CD4-positive, alpha-beta T cell (primary cell): ENCODE data around the gene STK32B. TPM values are rescaled to one million over a fixed set of nuclear protein-coding genes. Genes with fewer than 3 reads are reported as not detected.

ENCODE experiments used
- ATAC-seq: fragments of 200-7000 bp; cut with Tn5 transposase; one replicate; pipeline ENCODE4 v1.10.0; 2022; ENCODE audit warnings: mild to moderate bottlenecking; ENCODE audit not compliant: poor library complexity
- CTCF ChIA-PET: fragments of 350-600 bp; sonication (Branson Sonifier 250); formaldehyde crosslinking; loops from one replicate; lab custom pipeline; 2021; ENCODE audit warnings: antibody characterized with exemption, inconsistent platforms; lab: Charles Lee
- POLR2A ChIA-PET: fragments of 350-600 bp; sonication (Branson Sonifier 250); formaldehyde crosslinking; loops from one replicate; lab custom pipeline; 2021; ENCODE audit warnings: antibody characterized with exemption, inconsistent platforms; lab: Charles Lee
- DNase-seq, 14 experiments: peaks; one replicate each; pipeline ENCODE4 v3.0.0-alpha.2; 2013 to 2020; ENCODE audit warnings: mixed read lengths in 2 of 14
- H3K27ac ChIP-seq, 2 donors: one replicate each; pipeline versions ENCODE4 v1.5.1 to v1.7.0; 2013; ENCODE audit warnings: low read length in 2 of 2, low read depth in 1 of 2, mild to moderate bottlenecking in 1 of 2
- H3K27me3 ChIP-seq, 2 experiments: 1 replicate in 1 of 2; 2 replicates in 1 of 2; pipeline versions ENCODE4 v1.6.1 to v1.7.0; 2013; ENCODE audit warnings: low read length in 2 of 2, control low read depth in 1 of 2, mild to moderate bottlenecking in 1 of 2, moderate library complexity in 1 of 2; ENCODE audit not compliant: insufficient read depth in 2 of 2, control insufficient read depth in 1 of 2
- H3K36me3 ChIP-seq: one replicate; pipeline ENCODE4 v1.6.1; 2013; ENCODE audit warnings: low read length, control low read depth; ENCODE audit not compliant: insufficient read depth
- H3K4me1 ChIP-seq: one replicate; pipeline ENCODE4 v1.6.1; 2013; ENCODE audit warnings: low read length, control low read depth; ENCODE audit not compliant: insufficient read depth
- H3K4me3 ChIP-seq: one replicate; pipeline ENCODE4 v1.5.1; 2013; ENCODE audit warnings: mild to moderate bottlenecking, low read length, moderate library complexity
- H3K9me3 ChIP-seq, 2 experiments: 1 replicate in 1 of 2; 2 replicates in 1 of 2; pipeline versions ENCODE4 v1.6.1 to v1.7.0; 2013; ENCODE audit warnings: low read length in 2 of 2, mild to moderate bottlenecking in 2 of 2, control low read depth in 1 of 2, moderate library complexity in 1 of 2; ENCODE audit not compliant: control insufficient read depth in 1 of 2, insufficient read depth in 1 of 2
- H3K27ac Mint-ChIP-seq: one replicate; pipeline ENCODE4 v1.8.0; 2020; ENCODE audit warnings: mixed read lengths
- H3K27me3 Mint-ChIP-seq: one replicate; pipeline ENCODE4 v1.8.0; 2021; ENCODE audit warnings: mixed read lengths
- H3K36me3 Mint-ChIP-seq: one replicate; pipeline ENCODE4 v1.8.0; 2021; ENCODE audit warnings: low read depth, mixed read lengths
- H3K4me1 Mint-ChIP-seq: one replicate; pipeline ENCODE4 v1.8.0; 2021; ENCODE audit warnings: low read depth, mixed read lengths
- H3K4me3 Mint-ChIP-seq: one replicate; pipeline ENCODE4 v1.8.0; 2020; ENCODE audit warnings: mild to moderate bottlenecking, mixed read lengths
- H3K9me3 Mint-ChIP-seq: one replicate; pipeline ENCODE4 v1.8.0; 2020; ENCODE audit warnings: mixed read lengths
- CTCF ChIP-seq: fragments of 200-600 bp; IDR thresholded peaks from one replicate; pipeline ENCODE4 v1.8.0; 2022; ENCODE audit warnings: antibody characterized with exemption, mild to moderate bottlenecking
- intact Hi-C, 2 experiments: fragments of 100-400 bp; cut with DNase I in 1 of 2; cut with micrococcal nuclease in 1 of 2; formaldehyde crosslinking; loops; one replicate each; pipeline versions ENCODE4 v1.15.1 to v1.9.0; 2023 to 2025; cut with DNase I, micrococcal nuclease
- total RNA-seq, 174 experiments: library from RNA in 2 of 174; stranded (reverse) in 2 of 174; gene quantifications; one replicate each; pipeline ENCODE4 v1.2.3 and lab custom pipeline; 2021 to 2026

STK32B gene
- total RNA-seq, 2 experiments from 2014 or later = not detected

GRCh38 chr4:5361968-5362367 is 310.7 kb downstream of the STK32B start:
- Mint-ChIP-seq H3K36me3 (no peaks in the 10 kb centered on the region), H3K4me3 (no peak overlapping the region), H3K9me3 (no peaks in the 10 kb centered on the region), H3K27me3 (no peaks in the 10 kb centered on the region), H3K27ac (no peak overlapping the region), H3K4me1 (no peaks in the 10 kb centered on the region)
- no peaks in the 10 kb centered on the region for H3K9me3 ChIP-seq
- no peaks in the 10 kb centered on the region for H3K27me3 ChIP-seq
- ATAC-seq (no peak), DNase-seq (no peak)
- intact Hi-C loops = no loop called here
- POLR2A ChIA-PET = no interaction called here
- no peak overlapping the region for H3K4me3 ChIP-seq
- no peak for TF ChIP-seq CTCF
- H3K36me3 ChIP-seq = no peaks in the 10 kb centered on the region
- CTCF ChIA-PET = no interaction called here
- no peaks in the 10 kb centered on the region for H3K4me1 ChIP-seq
- H3K27ac ChIP-seq = no peak overlapping the region

- no peak overlapping the region for H3K4me3 Mint-ChIP-seq
- no peaks in the 10 kb centered on the region for H3K9me3 Mint-ChIP-seq
- no peaks in the 10 kb centered on the region for H3K4me1 Mint-ChIP-seq
- H3K36me3 Mint-ChIP-seq = no peaks in the 10 kb centered on the region
- H3K4me1 ChIP-seq = no peaks in the 10 kb centered on the region
- no peaks in the 10 kb centered on the region for H3K27me3 Mint-ChIP-seq
- TF ChIP-seq CTCF = no peak
- no peak overlapping the region for H3K27ac ChIP-seq
- H3K9me3 ChIP-seq = no peaks in the 10 kb centered on the region
- no peak for DNase-seq
- H3K27ac Mint-ChIP-seq = no peak overlapping the region
- ChIA-PET POLR2A (no interaction called here), CTCF (no interaction called here)
- no peaks in the 10 kb centered on the region for H3K36me3 ChIP-seq
- no peak overlapping the region for H3K4me3 ChIP-seq
- ATAC-seq = no peak
- intact Hi-C loops = loop anchor here in 1 of 2 experiments (2.0 kb wide), 1 partner anchor 34 kb away; no protein-coding TSS in a partner anchor
- H3K27me3 ChIP-seq = no peaks in the 10 kb centered on the region
These were observed 313.1 kb downstream of the STK32B start for GRCh38 chr4:5364406-5364805.

GRCh38 chr4:5365071-5366008 is 314.1 kb downstream of the STK32B start:
- DNase-seq (no peak), ATAC-seq (no peak)
- ChIA-PET POLR2A (no interaction called here), CTCF (no interaction called here)
- no peak overlapping the region for H3K27ac Mint-ChIP-seq
- no peaks in the 10 kb centered on the region for H3K36me3 Mint-ChIP-seq
- H3K27ac ChIP-seq = no peak overlapping the region
- H3K27me3 ChIP-seq = no peaks in the 10 kb centered on the region
- no peaks in the 10 kb centered on the region for H3K4me1 Mint-ChIP-seq
- intact Hi-C loops = loop anchor here in 1 of 2 experiments (2.0 kb wide), 1 partner anchor 33 kb away; no protein-coding TSS in a partner anchor
- no peak overlapping the region for H3K4me3 Mint-ChIP-seq
- H3K4me1 ChIP-seq = no peaks in the 10 kb centered on the region
- H3K9me3 ChIP-seq = no peaks in the 10 kb centered on the region
- H3K4me3 ChIP-seq = no peak overlapping the region
- H3K27me3 Mint-ChIP-seq = no peaks in the 10 kb centered on the region
- H3K36me3 ChIP-seq = no peaks in the 10 kb centered on the region
- TF ChIP-seq CTCF = no peak
- H3K9me3 Mint-ChIP-seq = no peaks in the 10 kb centered on the region
